Measurements from ENCODE around the gene SDS. TPM values are rescaled to one million over a fixed set of nuclear protein-coding genes. Genes with fewer than 3 reads are reported as not detected.

The SDS gene
- total RNA-seq, 1 experiment from 2014 or later = not detected

GRCh38 chr12:113391650-113392337, 11.9 kb downstream of the SDS start:
- Mint-ChIP-seq H3K36me3 (ENCODE audit: insufficient read depth in 1 of 3, low read depth in 3 of 3) (peaks cover 0 to 16% (median 15%) of the 10 kb centered on the region in 3 experiments; a peak in 4 of 7 replicates), H3K9me3 (no peaks in the 10 kb centered on the region), H3K4me3 (no peak overlapping the region), H3K4me1 (peaks cover 2 to 6% of the 10 kb centered on the region in 2 experiments; a peak in 3 of 4 replicates), H3K27ac (no peak overlapping the region), H3K27me3 (ENCODE audit: low read depth) (peaks cover 6% of the 10 kb centered on the region)
- Histone ChIP-seq H3K27me3 (ENCODE audit: insufficient read depth, low read length) (no peaks in the 10 kb centered on the region), H3K9me3 (ENCODE audit: control insufficient read depth, low read depth, low read length) (no peaks in the 10 kb centered on the region), H4K91ac (ENCODE audit: insufficient read length, low read depth, low read length) (no peak overlapping the region), H3T11ph (ENCODE audit: low read length) (no peak overlapping the region), H2BK12ac (ENCODE audit: insufficient read length, low read depth, low read length) (no peak overlapping the region), H3K4me2 (ENCODE audit: insufficient read depth, insufficient read length, low read length) (no peak overlapping the region), H3K23me2 (ENCODE audit: insufficient read length, low read depth, low read length, poor library complexity, severe bottlenecking) (no peaks in the 10 kb centered on the region), H3K18ac (ENCODE audit: insufficient read length, low read depth, low read length) (no peak overlapping the region), H3K4me1 (ENCODE audit: insufficient read depth, low read length) (no peaks in the 10 kb centered on the region), H2BK20ac (ENCODE audit: low read depth, low read length, poor library complexity, severe bottlenecking) (no peak overlapping the region), H3K56ac (ENCODE audit: insufficient read length, low read depth, low read length) (no peak overlapping the region), H3K4ac (ENCODE audit: low read depth, low read length) (no peak overlapping the region), H3K27ac (ENCODE audit: insufficient read length, low read depth, low read length) (no peak overlapping the region), H4K8ac (replicated peaks; ENCODE audit: insufficient read length, low read depth, low read length) (no peak overlapping the region), H2BK120ac (ENCODE audit: low read depth, low read length, poor library complexity, severe bottlenecking) (no peak overlapping the region), H2AFZ (ENCODE audit: low read length) (no peak overlapping the region), H4K20me1 (ENCODE audit: control insufficient read depth, insufficient read depth, insufficient read length) (no peaks in the 10 kb centered on the region), H4K5ac (ENCODE audit: insufficient read length, low read depth, low read length) (no peak overlapping the region), H2BK5ac (ENCODE audit: insufficient read length, low read length) (no peak overlapping the region), H3K14ac (ENCODE audit: insufficient read depth, low read length) (no peak overlapping the region), H2BK15ac (ENCODE audit: low read depth, low read length) (no peak overlapping the region), H2AK5ac (ENCODE audit: insufficient read length, low read length) (no peak overlapping the region), H3K79me2 (ENCODE audit: insufficient read depth, low read length) (no peaks in the 10 kb centered on the region), H3K79me1 (ENCODE audit: insufficient read depth, low read depth, low read length, poor library complexity, severe bottlenecking) (no peaks in the 10 kb centered on the region), H3K9ac (ENCODE audit: extremely low read depth, insufficient read length, low read length) (no peak overlapping the region), H3K23ac (ENCODE audit: insufficient read length, low read depth, low read length) (no peak overlapping the region)
- TF ChIP-seq CTCF (conservative IDR thresholded peaks at IDR 0.05) = no peak
- WGBS (ENCODE audit: extremely low coverage, insufficient read length, low lambda C conversion rate) = no CpG with 5 or more reads among the region's 9 CpGs
- no peak for DNase-seq
